ENCODE results near the gene USH1G.
"Not testable (repeated sequence)": the region's sequence is repeated elsewhere in the genome, so short reads cannot be mapped to it uniquely, and the experiment has no call there.

USH1G gene

GRCh38 chr17:74930535-74931036, 7.5 kb upstream of the USH1G start:
- no peak for DNase-seq (ENCODE audit: low read depth)

GRCh38 chr17:74928786-74929185, 5.7 kb upstream of the USH1G start:
- no peak for DNase-seq (ENCODE audit: low read depth)

DNA sequence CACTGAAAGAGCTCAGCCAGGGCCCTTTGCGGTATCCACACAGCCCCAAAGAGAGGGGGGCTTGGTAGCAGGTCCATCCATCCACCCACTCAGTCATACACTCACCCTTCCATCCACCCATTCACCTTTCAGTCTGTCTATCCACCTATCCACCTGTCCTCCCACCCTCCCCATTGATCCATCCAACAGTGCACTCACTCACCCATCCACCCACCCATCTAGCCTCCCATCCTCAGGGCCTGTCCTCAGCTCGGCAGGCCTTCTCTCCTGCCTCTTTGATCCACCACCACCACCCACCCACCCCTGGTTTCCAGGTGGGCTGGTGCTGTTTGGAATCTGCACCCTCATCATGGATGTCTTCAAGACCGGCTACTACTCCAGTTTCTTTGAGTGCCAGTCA, 2.2 kb upstream of the USH1G start:
- DNase-seq (ENCODE audit: low read depth), result no peak

GRCh38 chr17:74924250-74924948, 1.3 kb upstream of the USH1G start, which contains the start of gene OTOP2:
TSS of gene OTOP2 (plus strand) at chr17:74924273. CDS start at chr17:74924633, 360 bp downstream.
- DNase-seq (ENCODE audit: low read depth), result no peak

DNA sequence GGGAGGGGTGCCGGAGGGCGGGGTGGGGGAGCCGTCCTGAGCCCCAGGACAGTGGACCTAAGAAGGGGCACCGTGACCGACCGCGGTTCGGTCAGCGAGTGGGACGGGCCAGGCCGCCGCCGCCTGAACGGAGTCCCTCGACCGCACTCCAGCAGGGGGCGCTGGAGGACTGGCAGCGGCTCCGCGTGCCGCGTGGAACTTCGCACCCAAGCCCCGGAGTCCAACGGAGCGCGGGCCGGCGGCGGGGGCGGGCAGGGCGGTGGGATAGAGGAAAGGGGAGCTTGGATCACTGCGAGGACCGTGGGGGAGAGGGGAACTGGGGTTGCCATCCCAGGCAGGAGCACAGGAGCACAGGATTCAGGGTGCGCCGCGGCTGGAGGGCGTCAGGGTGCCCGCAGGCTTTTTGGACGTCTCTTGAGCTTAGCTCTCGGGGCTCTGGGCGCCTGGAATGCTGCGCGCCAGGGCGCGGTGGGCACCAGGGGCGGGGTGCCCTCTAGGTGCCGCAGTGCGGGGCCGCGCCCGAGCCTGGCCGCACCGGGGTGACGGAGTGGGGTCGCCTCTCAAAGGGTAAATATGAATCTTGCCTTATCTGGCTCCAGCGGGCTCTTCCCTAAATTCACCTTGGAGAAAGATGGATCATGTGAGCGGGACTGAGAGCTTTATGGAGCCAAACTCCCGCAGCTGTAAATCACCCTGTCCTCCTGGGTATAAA, 639 bp upstream of the USH1G start:
- no peak for DNase-seq (ENCODE audit: low read depth)

- DNase-seq (ENCODE audit: low read depth), result no peak
Measured at GRCh38 chr17:74922172-74922571, 883 bp downstream of the USH1G start.

- DNase-seq (ENCODE audit: low read depth), result no peak
Measured at GRCh38 chr17:74921769-74922168, 1.3 kb downstream of the USH1G start.

- no peak for DNase-seq (ENCODE audit: low read depth)
Measured at GRCh38 chr17:74921026-74921681, 1.9 kb downstream of the USH1G start.

GRCh38 chr17:74920642-74921025, 2.4 kb downstream of the USH1G start:
- DNase-seq (ENCODE audit: low read depth), result no peak

DNA sequence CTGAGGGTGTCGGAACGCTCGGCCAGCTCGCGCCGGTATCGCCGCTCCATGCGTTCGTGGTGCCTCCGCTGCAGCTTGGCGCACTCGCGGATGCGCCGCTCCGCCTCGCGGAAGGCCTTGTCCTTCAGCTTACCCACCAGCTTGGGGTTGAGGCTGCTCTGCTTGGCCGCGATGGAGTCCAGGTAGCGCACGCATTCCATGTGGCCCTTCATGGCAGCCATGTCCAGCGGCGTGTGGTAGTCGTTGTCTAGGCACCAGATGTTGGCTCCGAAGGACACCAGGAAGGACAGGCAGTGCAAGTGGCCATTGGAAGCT, 2.8 kb downstream of the USH1G start:
- no peak for DNase-seq (ENCODE audit: low read depth)

DNA sequence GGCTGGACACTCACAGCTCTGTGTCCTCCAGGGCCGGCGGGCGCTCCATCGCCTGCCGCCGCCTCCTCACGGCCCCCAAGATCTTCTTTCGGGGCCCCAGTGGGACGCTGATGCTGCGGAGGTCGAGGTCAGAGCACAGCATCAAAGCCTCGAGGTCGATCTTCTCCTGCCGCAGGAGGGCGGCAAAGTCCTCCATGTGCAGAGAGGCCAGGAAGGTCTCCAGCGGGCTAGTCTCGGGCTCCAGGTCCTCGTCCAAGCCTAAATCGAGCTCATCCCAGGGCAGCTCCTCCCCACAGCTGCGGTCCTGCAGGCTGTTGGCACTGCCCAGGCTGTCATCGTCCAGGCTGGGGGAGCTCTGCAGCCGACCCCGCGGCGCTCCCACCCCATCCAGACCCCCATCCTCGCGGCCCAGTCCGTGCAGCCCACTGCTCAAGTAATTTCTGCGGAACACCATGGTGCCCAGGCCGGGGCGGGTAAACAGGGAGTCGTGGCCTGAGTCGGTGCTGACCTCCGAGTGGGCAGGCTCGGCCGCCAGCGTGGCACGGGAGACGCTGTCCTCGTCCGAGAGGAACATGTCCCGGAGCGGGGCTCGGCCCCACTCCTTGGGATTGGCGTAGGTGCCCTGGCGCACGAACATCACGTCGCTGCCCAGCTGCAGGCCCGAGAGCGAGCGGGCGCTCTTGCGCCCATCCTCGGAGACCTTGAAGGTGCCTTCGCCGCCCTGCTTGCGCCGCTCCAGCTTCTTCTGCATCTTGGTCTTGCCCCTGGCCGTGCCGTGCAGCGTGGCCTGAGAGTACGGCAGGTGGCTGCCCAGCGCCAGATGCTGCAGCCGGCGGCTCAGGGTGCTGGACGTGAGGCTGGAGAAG, 3.4 kb downstream of the USH1G start:
- DNase-seq (ENCODE audit: low read depth), result no peak

GRCh38 chr17:74918906-74919305, 4.1 kb downstream of the USH1G start:
- DNase-seq (ENCODE audit: low read depth), result no peak

DNA sequence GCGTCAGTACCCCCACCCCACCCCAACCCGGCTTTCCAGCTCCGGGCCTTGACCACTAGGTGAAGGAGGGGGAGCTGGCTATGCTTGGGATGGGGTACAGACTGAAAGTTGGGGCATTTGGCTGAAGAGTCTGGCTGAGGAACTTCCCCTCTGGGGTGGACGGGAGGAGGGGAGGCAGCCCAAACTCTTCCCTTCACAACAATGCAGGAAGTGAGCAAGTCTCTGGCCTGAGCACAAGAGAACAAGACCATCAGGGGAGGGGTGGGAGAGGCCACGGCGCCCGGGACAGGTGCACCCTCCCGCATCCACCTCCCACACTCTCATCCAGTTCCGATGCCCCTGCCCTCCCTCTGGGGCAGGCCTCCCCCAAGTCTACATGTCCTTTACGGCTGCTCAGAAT, 5.6 kb downstream of the USH1G start:
- no peak for DNase-seq (ENCODE audit: low read depth)

DNA sequence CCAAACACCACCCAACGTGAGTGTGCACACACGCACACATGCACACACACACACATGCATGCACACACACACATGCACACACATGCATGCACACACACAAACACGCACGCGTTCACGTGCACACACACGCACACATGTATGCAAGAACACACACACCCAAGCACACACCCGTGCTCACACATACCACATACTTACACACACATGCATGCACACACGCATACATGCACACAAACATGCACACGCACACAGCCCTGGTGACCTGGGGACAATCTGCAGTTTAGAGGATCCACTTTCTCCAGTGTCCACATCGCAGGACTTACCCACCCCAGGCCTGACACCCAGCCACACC, 6.2 kb downstream of the USH1G start:
- DNase-seq (ENCODE audit: low read depth), result no peak

GRCh38 chr17:74916136-74916850, 6.8 kb downstream of the USH1G start:
- no peak for DNase-seq (ENCODE audit: low read depth)

DNA sequence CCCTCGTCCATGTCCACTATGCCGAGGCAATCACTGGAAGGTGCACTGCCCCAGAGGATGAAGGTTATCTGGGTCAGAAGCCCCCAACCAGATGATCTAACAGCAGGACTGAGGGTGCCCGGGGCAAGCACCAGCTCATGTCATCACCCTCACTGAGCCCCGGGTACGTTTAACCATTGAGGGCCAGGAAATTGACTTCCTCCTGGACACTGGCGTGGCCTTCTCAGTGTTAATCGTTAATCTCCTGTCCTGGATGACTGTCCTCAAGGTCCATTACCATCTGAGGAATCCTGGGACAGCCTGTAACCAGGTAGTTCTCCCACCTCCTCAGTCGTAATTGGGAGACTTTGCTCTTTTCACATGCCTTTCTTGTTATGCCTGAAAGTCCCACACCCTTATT, 11.6 kb downstream of the USH1G start:
- not testable (repeated sequence) for DNase-seq (ENCODE audit: low read depth)

DNA sequence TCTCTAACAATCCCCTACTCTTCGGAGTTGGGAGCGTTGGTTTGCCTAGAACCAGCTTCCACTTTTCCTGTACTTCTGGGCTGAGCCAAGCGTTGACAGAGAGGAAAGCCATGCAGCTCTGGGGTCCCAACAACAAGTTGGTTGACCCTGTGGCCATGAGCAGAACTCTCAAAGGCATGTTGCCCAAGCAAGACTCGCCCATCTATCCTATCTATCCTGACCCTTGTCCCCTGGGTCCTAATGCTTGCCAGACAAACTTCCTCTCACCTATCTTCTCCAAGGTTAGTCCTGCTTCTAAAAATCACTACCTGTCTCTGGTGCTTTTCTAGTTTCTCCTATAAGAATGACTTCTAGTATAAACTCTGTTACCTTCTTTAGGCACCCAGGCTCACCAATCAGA, 14.0 kb downstream of the USH1G start:
- DNase-seq (ENCODE audit: low read depth), result not testable (repeated sequence)

- no peak for DNase-seq (ENCODE audit: low read depth)
Measured at GRCh38 chr17:74907012-74907411, 16.0 kb downstream of the USH1G start.

DNA sequence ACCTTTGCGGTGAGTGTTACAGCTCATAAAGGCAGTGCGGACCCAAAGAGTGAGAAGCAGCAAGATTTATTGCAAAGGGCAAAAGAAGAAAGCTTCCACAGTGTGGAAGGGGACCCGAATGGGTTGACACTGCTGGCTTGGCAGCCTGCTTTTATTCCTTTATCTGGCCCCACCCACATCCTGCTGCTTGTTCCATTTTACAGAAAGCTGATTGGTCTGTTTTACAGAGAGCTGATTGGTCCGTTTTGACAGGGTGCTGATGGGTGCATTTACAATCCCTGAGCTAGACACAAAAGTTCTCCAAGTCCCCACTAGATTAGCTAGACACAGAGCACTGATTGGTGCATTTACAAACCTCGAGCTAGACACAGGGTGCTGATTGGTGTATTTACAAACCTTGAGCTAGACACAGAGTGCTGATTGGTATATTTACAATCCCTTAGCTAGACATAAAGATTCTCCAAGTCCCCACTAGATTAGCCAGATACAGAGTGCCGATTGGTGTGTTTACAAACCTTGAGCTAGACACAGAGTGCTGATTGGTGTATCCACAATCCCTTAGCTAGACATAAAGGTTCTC, 16.8 kb downstream of the USH1G start:
- DNase-seq (ENCODE audit: low read depth), result not testable (repeated sequence)

DNA sequence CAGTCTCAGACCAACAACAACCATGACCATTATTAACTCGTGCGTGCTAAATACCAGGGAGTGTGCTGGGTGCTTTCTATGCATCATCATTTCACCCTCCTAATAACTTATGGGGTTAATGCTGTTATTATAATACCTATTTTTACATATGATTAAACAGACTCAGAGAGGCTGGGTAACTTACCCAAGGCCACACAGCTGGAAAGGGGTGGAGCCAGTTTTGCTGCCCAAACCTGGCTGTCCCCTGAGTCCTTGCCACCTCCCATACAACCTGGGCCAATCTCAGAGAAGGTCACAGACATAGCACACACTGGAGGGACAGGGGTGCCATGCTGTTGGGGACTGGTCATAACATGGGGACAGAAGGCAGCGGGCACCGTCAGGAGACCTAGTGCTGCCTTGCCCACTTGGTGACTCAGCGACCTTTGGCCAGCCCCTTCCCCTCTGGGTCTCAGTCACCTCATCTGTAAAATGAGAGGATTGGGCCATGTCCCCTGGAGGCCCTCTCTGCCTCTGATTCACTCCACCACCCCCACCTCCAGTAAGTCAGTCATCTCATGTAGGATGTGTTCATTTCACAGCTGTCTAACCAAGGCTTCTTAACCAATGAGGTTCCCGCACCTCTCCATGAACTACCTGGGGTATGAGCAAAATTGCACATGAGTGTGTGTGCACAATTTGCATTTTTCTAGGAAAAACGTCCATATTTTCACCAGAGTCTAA, 18.2 kb downstream of the USH1G start:
- no peak for DNase-seq (ENCODE audit: low read depth)

- no peak for DNase-seq (ENCODE audit: low read depth)
Measured at GRCh38 chr17:74903671-74904070, 19.4 kb downstream of the USH1G start.

Data from fibroblast of gingiva (primary cell).